Cardiac fibroblast (primary cell): Measurements from ENCODE around the gene CDH8.
"Not testable (repeated sequence)": the region's sequence is repeated elsewhere in the genome, so short reads cannot be mapped to it uniquely, and the experiment has no call there.

Experiments
- DNase-seq, 2 donors: peaks; one replicate each; pipeline versions ENCODE4 v3.0.0 to v3.0.0-alpha.2; 2010; ENCODE audit warnings: low read depth in 2 of 2
- H3K4me3 ChIP-seq, 2 donors: replicated peaks in 1 of 2; 1 replicate in 1 of 2; 2 replicates in 1 of 2; pipeline ENCODE4 v1.5.1; 2011; ENCODE audit warnings: low read depth in 2 of 2, low read length in 2 of 2, mild to moderate bottlenecking in 2 of 2, moderate library complexity in 1 of 2
- CTCF ChIP-seq: IDR thresholded peaks from one replicate; pipeline ENCODE4 v1.5.1; 2011; ENCODE audit warnings: low read depth, mild to moderate bottlenecking, low read length, inconsistent platforms

CDH8 gene

DNA sequence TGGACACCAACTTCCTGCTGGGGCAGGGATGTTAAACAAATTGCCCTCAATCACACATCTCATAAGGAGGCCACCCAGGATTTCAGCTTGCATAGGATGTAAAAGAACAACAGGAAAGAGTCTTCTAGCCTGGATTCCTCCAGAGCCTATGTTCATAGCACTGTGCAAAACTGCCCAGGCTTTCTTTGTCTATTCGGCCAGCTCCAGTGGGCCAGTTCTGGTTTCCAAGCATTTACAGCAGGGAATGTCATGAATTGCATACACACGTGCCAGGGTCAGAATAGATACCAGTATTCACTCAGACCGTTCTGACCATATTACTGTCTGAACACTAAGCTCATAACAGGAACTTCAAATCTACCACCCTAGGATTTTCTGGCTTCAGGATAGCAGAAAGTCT, 273.2 kb downstream of the CDH8 start:
- TF ChIP-seq CTCF = no peak
- no peak for DNase-seq

DNA sequence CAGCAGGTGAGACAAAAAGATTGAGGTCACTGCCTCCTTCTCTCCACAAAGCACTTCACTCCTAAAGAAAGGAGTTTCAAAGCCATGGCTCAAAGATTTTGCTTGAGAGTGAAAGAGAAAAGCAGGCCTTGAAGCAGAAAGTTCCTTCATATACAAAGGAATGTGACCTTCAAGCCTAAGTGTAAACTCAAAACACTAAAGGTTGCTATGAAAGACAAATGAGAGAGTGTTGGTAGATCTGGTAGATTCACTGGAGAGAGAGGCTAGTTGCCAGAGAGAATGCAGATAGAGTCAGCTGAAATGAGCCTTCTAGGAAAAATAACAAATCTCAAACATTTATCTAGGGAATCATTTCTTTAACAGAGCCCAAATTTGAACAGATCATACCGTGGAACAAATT, 305.2 kb downstream of the CDH8 start:
- no peak for TF ChIP-seq CTCF
- DNase-seq = no peak
- no peak overlapping the region for H3K4me3 ChIP-seq

More for the DNA sequence above, 273.2 kb downstream of the CDH8 start:
- H3K4me3 ChIP-seq = no peak overlapping the region

GRCh38 chr16:61726701-61727100, 309.5 kb downstream of the CDH8 start:
- DNase-seq = no peak
- no peak overlapping the region for H3K4me3 ChIP-seq
- no peak for TF ChIP-seq CTCF

DNA sequence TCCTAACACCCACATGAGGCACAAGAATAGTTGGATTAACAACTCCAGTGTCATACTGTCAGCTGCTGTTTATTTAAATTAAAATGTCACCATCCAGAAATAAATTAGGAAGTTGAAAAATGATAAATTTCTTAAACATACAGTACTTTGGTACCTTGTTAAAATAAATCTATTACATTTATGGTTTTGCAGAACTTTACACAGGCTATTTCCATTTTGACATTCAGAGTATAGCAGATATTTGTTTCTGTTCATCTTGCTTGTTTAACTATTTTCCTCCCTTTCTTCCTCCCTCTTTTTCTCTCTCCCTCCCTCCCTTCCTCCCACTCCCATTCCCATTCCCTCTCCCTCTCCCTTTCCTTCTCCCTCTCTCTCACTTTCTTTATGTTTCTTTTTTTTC, 310.1 kb downstream of the CDH8 start:
- H3K4me3 ChIP-seq = no peak overlapping the region
- no peak for DNase-seq
- TF ChIP-seq CTCF = no peak

DNA sequence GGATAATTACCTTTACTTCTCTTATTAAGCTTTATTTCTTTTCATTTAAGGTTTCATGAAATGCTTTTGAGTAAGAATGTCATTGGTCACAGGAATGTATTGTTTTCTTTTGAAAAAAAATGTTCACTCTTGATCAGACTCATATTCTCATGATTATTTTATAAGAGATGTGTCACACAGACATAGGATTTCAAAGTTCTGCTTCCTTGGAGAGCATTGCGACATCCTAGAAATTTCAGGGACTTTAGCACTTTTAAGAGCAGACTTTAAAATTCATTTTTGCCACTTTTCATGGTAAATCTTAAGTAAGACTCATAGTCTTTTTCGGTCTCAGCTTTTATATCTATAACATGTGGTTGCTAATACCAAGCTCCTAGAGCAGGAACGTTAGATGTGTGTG, 314.7 kb downstream of the CDH8 start:
- peak in 1 of 2 donors; percentile 58 for DNase-seq
- H3K4me3 ChIP-seq = no peak overlapping the region
- TF ChIP-seq CTCF = no peak

DNA sequence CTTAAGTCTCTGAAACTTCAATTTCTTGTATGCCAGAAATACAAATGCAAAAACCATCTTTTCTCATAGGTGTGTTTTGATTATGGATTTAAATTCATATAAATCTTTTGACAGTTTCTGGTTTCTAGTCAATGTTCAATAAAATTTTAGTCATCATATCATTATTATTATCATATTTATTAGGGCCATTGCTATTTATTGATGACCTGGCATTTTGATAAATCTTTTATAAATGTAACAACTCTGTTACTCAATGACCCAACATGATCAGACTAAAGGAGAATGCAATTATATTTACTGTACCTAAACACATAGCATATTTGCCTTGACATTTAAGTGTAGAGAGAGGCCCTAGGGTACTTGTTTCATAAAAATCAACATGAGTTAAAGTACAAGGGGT, 320.8 kb downstream of the CDH8 start:
- no peak for TF ChIP-seq CTCF
- no peak overlapping the region for H3K4me3 ChIP-seq
- DNase-seq = no peak

GRCh38 chr16:61713787-61714186, 322.5 kb downstream of the CDH8 start:
- no peak for TF ChIP-seq CTCF
- DNase-seq = no peak
- no peak overlapping the region for H3K4me3 ChIP-seq

- not testable (repeated sequence) for DNase-seq, H3K4me3 ChIP-seq
These were observed 336.6 kb downstream of the CDH8 start for GRCh38 chr16:61699640-61700039.
